ENCODE data around the gene OLFM1. TPM values are rescaled to one million over a fixed set of nuclear protein-coding genes. Genes with fewer than 3 reads are reported as not detected.
"Not testable (repeated sequence)": the region's sequence is repeated elsewhere in the genome, so short reads cannot be mapped to it uniquely, and the experiment has no call there.

OLFM1 gene
- total RNA-seq, 1 experiment from 2014 or later = not detected

- DNase-seq (ENCODE audit: low spot score) = no peak
Measured at GRCh38 chr9:135105938-135106491, 18.5 kb downstream of the OLFM1 start.

- DNase-seq (ENCODE audit: low spot score) = no peak
Measured at GRCh38 chr9:135106551-135107270, 19.2 kb downstream of the OLFM1 start.

DNA sequence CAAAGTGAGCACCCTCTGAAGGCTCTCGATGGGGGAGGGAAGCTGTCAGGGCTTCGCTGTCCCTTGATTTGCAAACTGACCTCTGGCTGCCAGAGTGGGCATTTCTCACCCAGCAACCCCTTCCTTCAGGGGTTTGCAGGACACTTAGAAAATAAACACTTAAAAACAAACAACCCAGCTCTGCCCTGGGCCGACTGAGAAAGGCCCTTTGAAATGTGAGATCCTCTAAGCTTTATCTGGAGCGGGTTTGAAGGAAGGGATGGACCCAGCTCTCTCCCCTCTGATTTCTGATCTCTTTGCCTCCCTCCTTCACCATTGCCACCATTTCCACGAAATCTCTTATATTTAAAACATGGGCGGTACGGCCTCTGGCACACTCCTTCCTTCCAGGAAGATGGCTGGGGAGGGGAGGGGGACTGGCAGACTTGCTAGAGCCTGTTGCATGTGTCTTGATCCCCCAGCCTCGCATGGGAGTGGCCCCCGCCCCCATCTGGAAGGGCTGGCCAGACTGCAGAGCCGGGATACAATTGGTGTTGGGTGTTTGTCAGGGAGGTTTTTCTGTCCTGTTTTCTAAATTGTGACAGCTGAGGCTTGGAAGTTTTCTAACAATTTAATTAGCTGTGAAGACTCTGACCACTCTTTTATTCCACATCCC is 20.2 kb downstream of the OLFM1 start:
- DNase-seq (ENCODE audit: low spot score) = no peak

GRCh38 chr9:135108831-135109510 is 21.5 kb downstream of the OLFM1 start:
- no peak for DNase-seq (ENCODE audit: low spot score)

DNA sequence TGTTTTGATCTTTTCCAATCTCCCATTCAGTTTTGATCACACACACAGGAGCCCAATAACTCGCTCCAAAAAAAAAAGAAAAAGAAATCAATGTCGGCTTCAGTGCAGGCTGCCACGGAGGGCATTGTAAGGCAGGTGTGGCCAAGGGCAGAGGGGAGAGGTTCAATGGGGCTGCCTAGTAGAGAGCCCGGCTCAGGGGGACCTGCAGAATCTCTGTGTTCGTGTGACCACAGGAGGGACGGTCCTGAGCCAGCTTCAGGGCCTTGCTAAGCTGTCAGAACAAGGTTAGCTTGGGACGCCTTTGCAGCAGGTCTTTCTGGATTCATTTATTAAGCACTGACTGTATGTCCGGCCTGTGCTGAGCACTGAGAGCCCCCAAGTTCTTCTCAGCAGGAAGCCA is 22.2 kb downstream of the OLFM1 start:
- no peak for DNase-seq (ENCODE audit: low spot score)

GRCh38 chr9:135110416-135110815 is 22.9 kb downstream of the OLFM1 start:
- DNase-seq (ENCODE audit: low spot score) = no peak

GRCh38 chr9:135111600-135111999 is 24.1 kb downstream of the OLFM1 start:
- not testable (repeated sequence) for DNase-seq (ENCODE audit: low spot score)

- no peak for DNase-seq (ENCODE audit: low spot score)
Measured at GRCh38 chr9:135116371-135116770, 28.9 kb downstream of the OLFM1 start.

DNA sequence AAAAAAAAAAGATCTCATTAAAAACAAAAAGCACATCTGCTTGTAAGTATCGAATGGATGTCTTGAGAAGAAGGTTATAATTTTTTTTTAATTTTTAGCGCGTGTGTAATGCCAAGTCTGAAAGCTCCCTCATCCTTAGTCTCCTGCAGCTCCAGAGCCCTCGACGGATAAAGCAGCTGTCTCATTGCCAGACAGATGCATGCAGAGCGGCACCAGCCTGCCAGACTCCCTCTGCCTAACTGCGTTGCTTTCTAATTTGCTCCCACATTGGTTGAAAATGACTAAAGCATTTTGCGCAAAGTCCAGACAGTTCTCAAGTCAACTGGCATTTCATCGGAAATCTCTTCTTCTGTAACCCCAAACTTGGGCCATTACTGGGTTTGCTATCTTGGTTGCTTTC is 29.4 kb downstream of the OLFM1 start:
- DNase-seq (ENCODE audit: low spot score) = no peak

DNA sequence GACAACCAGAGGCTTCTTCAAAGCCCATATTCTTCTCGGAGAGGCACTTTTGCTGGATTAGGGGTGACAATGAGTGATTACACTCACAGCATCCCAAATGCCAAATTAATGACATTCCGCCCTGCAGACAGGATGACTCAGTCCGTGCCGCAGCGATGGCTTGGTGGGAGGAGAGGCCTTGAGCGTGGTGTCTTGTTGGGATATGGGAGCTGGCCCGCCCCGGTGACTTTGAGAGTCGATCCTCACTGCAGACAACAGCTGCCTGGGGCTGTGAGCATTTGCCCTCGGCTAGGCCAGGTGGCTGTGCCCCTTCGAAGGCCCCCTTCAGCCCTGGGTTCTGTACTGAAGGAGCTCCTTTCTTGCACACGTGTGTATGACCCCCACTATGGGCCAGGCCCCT is 29.8 kb downstream of the OLFM1 start:
- DNase-seq (ENCODE audit: low spot score) = no peak

- no peak for DNase-seq (ENCODE audit: low spot score)
Measured at GRCh38 chr9:135119496-135120064, 32.1 kb downstream of the OLFM1 start.

- DNase-seq (ENCODE audit: low spot score) = no peak
Measured at GRCh38 chr9:135120249-135120648, 32.8 kb downstream of the OLFM1 start.

- DNase-seq (ENCODE audit: low spot score) = no peak
Measured at GRCh38 chr9:135122316-135122715, 34.8 kb downstream of the OLFM1 start.

DNA sequence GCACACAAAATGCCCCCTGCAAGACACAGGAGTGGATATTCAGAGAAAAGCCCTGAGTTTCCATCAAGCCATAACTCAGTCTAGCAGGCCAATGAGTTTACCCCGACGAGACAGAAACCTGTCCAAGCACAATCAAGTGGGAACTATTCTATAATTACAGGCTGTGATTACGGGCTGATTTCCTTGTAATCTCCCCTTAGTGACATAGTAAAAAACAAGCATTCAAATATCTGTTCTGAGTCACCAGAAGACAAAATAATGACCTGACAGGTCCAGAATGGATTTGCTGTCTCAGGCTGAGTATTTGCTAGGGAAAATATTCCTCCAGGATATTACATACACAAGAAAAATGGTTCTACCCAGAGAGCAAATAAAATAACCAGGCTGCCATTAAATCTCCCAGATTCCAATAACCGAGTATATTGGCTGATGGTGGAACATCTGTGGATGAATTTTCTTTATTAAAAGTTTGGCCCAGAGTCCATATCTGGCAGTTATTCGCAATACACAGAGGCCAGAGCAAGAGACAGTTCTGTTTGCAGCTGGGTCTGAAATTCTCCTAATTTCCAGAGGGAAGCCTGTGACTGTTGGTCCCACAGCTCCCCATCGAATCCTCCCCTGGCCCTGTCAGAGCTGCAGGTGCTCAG is 35.8 kb downstream of the OLFM1 start:
- DNase-seq (ENCODE audit: low spot score) = no peak

DNA sequence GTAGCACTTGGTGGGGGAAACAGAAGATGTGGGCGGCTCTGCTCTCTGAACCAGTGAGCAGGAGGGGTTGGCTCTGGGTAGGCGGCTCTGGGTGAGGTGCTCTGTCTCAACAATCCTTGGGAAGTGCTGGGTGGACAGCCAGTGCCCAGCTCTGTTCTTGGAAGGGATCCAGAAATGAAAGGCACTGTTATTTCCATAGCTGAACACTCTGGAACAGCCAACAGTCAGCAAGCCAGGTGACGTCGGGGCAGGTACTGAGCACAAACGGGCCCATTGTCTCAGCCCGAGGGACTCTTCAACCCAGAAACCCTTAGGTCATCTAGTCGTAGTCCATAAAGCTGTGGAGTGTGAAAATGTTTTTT is 36.3 kb downstream of the OLFM1 start:
- DNase-seq (ENCODE audit: low spot score) = no peak

GRCh38 chr9:135126451-135127187 is 39.2 kb downstream of the OLFM1 start:
- DNase-seq (ENCODE audit: low spot score) = peak; percentile 69

DNA sequence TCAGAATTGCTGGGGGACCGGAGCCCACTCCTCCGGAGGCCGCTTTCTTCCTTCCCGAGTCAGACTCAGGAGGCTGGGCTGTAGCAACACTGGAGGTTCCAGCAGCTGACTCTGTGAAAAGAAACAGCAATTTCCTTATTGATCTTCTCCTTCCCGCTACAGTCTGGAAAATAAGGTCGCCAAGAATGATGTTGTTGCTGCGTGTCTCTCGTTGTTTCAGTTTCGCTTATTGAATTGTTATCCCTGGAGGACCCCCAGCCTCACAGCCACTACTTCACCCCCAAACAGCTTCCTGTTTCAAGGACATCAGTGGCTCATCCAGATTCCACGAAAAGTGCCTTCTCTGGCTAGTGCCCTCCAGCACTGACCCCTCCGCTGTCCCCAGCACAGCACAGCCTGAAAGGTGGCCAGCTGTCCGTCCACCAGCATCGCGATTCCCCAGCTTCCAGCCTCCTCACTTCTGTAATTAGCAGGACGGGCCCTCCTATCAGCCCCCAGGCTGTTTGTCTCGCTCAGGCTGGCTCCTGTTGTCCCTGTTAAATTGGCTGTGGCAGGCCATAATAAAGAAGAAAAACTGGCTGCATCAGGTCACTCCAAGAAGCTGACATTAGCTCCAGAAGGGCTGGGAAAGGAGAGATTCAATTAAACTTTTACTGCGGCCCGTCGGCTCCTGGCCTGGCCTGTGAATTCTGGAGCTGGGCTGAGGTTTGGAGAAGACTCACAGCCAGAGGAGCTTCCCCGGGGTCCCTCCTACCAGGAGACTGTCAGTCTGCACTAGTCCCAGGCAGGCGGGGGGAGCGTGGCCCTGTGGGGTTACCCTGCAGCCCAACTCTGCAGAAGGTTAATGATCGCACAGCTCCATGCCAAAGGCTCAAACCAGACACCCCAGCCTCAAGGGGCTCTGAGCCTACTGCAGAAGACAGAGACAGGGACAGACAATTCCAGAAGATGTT is 40.5 kb downstream of the OLFM1 start:
- no peak for DNase-seq (ENCODE audit: low spot score)

- no peak for DNase-seq (ENCODE audit: low spot score)
Measured at GRCh38 chr9:135129137-135129695, 41.7 kb downstream of the OLFM1 start.

DNA sequence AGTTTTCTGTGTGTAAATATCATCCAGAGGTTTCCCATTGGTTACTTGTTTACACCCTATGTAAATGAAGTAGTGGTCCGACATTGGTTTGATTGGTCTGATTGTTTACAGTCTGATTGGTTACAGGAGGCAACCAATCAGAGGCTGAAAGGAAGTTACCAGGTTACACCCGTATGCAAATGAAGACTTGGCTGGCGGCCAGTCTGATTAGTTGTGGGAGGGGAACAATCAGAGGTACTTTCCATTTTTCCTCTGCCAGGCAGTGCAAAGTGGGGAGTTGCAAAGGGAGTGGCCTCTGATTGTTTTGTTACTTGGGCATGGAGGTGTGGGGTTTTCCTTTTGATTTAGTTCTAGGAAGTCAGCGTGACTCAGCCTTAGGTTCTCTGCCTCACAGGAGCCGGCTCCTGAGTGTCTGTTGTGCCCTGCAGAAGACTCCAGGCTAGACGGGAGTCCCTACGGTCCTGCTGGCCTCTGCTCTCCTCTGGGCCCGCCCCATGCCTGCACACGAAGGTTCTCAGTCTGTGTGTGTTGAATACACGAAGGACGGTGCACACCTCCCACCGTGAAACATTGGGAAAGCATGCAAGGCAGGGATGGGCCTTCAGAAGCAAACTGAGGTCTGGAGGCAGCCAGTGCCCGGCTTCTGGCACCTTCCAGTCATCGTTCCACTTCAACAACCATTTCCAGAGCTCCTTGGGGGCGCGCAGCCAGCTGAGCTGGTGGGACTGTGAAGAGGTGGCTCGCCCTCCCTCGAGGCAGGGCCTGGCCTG is 42.9 kb downstream of the OLFM1 start:
- DNase-seq (ENCODE audit: low spot score) = peak; percentile 2

Data from HT-29 (cell line).